ENCODE data around the gene CCNL1. TPM values are rescaled to one million over a fixed set of nuclear protein-coding genes. Genes with fewer than 3 reads are reported as not detected.
"Not testable (repeated sequence)": the region's sequence is repeated elsewhere in the genome, so short reads cannot be mapped to it uniquely, and the experiment has no call there.

The CCNL1 gene
- total RNA-seq, 1 donor from 2014 or later = 172 TPM

DNA sequence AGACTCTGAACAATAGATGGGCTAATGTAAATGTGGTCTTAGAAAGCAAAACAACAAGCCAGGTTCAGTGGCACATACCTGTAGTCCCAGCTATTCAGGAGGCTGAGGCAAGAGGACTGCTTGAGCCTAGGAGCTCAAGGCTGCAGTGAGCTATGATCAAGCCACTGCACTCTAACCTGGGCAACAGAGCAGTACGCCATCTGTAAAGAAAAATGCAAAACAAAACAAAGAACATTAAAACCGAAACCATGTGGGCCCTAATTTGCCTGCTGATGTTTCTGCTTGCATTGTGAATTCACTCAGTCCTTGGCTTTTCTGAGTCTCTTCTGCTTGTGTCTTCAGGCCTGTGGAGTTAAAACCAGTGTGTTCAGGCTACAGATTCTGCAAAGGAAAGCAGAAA, 56.7 kb downstream of the CCNL1 start:
- DNase-seq (ENCODE audit: low spot score) = no peak

DNA sequence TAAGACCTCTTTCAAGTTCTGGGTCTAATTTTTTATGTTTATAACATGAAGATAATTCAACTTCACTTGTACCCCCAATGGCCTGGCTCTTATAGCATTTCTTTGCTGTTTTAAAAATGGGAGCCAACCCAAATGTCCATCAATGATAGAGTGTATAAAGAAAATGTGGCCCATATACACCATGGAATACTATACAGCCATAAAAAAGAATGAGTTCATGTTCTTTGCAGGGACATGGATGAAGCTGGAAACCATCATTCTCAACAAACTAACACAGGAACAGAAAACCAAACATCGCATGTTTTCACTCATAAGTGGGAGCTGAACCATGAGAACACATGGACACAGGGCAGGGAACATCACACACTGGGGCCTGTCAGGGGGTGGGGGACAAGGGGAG, 57.4 kb downstream of the CCNL1 start:
- DNase-seq (ENCODE audit: low spot score) = not testable (repeated sequence)

DNA sequence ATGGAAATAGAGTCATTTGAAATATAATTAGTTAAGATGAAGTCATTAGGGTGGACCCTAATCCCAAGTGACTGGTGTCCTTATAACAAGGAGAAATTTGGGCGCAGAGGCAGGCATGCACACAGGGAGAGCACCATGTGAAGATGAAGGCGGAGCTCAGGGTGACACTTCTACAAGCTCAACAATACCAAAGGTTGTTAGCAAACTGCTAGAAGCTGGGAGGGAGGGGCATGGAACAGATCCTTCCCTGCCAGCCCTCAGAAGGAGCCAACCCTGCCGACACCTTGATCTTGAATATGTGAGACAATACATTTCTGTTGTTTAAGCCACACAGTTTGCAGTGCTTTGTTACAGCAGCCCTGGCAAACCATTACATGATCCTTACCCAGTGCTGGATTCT, 57.8 kb downstream of the CCNL1 start:
- no peak for DNase-seq (ENCODE audit: low spot score)

DNA sequence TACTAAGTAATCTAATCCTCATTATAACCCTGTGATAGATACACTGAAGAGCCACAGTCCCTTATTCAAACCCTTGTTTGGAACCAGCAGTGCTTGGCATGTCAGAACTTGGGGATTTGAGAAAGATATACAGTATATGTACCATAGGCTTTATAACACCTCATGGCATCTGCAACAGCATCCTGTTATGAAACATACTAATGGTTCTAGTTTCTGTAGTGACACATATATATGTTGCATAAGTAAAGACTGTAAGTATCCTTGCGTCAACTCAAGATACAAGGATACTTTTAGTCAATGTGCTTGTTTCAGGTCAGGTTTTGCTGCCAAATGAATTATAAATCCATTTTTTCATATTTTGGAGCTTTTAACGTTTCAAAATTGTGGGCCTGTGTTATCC, 58.5 kb downstream of the CCNL1 start:
- no peak for DNase-seq (ENCODE audit: low spot score)

DNA sequence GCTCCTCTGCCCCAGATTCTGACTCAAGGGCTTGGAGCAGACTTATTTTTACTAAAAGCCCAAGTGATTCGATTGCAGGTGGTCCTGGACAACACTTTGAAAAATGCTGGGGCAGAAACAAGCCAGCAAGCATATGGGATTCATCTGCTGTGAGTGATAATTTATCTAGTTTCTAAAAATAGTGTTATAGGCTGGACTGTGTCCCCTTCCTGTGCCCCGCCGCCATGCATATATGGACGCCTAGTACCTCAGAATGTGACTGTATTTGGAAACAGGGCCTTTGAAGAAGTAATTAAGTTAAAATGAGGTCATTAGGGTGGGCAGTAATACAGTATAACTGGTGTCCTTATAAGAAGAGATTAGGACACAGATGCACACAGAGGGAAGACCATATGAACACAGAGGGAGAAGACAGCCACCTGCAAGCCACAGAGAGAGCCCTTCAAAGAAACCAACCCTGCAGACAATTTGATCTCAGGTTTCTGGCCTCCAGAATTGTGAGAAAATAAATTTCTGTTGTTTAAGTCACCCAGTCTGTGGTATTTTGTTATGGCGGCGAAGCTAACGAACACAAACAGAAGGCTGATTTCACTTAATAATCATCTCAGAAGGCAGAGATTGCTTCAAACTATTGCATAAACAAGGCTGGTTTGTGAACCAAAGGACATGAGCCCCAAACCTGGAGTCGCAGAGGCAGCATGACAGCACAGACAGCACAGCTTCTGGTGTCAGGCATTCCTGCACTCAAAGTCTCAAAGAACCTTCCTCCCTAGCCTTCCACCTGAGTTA, 59.1 kb downstream of the CCNL1 start:
- DNase-seq (ENCODE audit: low spot score) = no peak

DNA sequence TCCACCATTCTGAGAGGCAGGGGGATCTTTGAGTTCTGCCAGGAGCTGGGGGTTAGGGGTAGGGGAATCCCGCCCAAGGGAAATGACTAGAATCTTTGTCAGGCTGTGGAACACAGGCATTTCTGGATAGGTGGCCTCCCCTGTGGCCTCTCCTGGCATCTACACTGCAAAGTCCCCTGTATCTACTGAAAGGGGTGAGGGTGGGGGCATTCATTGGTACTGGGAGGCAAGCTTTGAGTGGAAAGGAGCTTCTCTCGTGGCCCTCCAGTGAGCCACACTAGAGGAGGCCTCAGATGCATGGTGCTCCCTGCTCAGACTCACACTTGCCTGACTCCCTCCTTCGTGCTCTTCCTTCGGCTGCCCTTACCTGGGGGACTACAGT, 59.9 kb downstream of the CCNL1 start:
- DNase-seq (ENCODE audit: low spot score) = no peak

DNA sequence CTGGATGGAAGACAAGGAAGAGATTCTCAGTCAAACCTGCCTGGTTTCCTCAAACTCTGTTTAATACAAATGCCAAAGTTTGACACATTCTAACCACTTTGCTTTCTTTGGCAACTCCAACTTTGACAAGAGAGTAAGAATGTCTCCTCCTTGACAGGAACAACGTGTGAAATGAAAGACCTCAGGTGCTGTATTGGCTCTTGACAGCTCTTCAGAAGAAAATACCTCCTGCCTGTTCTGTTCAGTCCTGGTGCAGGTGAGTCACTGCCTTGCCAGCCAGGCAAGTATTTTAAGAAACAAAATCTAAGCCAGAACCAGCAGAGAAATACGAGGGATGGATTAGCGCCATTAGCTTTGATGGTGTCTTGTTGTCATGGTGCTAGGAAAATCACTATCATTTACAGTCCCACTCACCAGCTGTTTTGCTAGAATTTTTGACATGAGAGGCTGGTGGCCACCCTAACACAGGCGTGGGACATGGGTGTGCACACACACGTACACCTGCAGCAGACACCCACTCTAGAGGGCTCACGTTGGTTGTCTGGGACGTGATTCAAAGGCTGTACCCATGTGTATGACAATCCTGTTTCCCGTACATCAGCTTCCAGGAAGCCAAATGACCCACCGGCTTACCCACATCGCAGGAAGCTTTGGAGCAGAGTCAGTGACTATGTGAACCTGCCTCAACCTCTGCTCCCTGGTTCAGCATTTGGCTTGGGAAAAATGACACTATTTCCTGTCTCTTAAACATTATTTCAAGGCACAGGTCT, 60.4 kb downstream of the CCNL1 start:
- DNase-seq (ENCODE audit: low spot score) = no peak

DNA sequence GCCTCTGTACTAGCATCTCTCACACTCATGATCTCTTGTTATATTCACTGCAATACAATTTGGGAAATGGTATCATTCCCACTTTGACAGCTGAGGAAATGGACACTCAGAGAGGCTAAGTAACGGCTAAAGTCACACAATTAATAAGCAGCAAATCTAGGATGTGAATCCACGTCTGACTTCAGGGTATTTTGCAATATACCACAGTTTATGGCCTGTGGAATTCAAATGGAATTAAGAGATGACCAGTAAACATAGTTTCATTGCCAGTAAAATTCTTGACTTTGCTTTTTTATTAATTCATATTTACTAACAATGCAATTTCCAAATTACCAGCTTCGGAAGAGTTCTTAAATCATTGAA, 61.1 kb downstream of the CCNL1 start:
- no peak for DNase-seq (ENCODE audit: low spot score)

DNA sequence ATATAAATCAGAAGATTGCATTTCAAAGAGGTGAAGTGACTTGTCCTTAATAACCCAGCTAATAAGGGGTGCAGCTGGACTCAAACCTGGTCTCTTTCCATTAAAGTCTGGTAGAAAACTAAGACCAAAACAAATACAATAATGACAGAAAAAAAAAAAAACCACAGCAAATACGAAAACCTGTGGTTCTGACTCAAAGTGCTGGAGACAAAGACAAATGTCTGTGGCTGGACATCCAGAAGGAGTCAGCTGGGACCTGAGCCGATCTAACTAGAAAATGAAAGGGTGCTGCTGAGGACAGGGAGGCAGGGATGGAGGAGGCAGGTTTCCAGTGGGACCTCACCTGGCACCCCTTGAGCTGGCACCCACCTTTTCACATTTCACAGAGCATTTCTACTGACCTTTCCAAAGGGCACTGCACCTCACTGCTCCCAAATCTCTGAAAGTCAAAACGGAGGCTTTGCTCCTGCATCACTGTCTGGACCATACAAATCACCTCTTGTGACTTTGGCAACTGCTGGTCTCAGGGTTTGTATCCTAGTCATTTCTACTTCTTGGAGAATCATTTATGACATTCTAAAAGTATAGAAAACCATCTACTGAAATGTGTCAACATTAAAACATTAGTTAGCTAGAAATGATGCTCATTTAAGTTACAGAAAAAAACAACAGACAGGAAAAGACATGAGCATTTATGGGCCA, 61.7 kb downstream of the CCNL1 start:
- no peak for DNase-seq (ENCODE audit: low spot score)
